ENCODE results near the gene FGFR1OP2.

DNA sequence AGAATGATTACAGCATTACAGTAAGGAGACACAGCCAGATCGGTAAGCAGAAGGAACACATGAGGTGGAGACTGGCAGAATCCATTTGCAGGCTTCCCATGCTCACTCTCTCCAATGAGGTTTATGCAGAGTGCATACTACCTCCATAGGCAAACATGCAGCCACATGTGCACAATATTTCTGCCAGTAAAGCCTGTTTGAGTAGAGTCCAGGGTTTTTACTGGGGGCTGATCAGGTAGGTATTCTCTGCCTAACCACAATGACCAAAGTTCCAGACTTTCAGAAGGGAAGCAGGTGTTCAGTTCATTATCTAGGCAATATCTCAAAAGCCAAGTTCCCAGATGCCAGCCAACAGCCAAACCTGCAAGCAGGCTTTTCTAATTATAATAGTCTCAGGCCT lies 31.6 kb upstream of the FGFR1OP2 start:
- no peak for TF ChIP-seq CTCF (IDR thresholded peaks at IDR 0.05)
- TF ChIP-seq POLR2A (IDR thresholded peaks at IDR 0.05): no peak
